Epithelial cell of esophagus (primary cell): ENCODE results near the gene PSKH1.

Experiments used
- DNase-seq: peaks from one replicate; pipeline ENCODE4 v3.0.0; 2010; ENCODE audit warnings: low read depth
- H3K4me3 ChIP-seq: 2 replicates; pipeline ENCODE4 v1.5.1; 2011; ENCODE audit warnings: mild to moderate bottlenecking, low read length, control low read depth
- CTCF ChIP-seq: IDR thresholded peaks from 2 replicates; pipeline ENCODE4 v1.5.1; 2011; ENCODE audit warnings: low read depth, mild to moderate bottlenecking, low read length, control low read depth, inconsistent platforms; ENCODE audit not compliant: insufficient read depth; ENCODE audit errors: missing control alignments

Gene PSKH1

GRCh38 chr16:67976205-67976604 is 83.2 kb downstream of the PSKH1 start:
- DNase-seq, result no peak
- TF ChIP-seq CTCF, result no peak
- H3K4me3 ChIP-seq, result no peak overlapping the region

- DNase-seq, result no peak
- TF ChIP-seq CTCF, result no peak
- no peak overlapping the region for H3K4me3 ChIP-seq
These were observed 84.0 kb downstream of the PSKH1 start for GRCh38 chr16:67977005-67977404.

GRCh38 chr16:67977469-67978227 is 84.6 kb downstream of the PSKH1 start:
- TF ChIP-seq CTCF, result no peak
- DNase-seq, result no peak
- H3K4me3 ChIP-seq, result no peak overlapping the region
